ENCODE data around the gene SHROOM3.

Gene SHROOM3

GRCh38 chr4:76756416-76756815, 321.4 kb downstream of the SHROOM3 start:
- DNase-seq: no peak

- no peak for DNase-seq
Observed at GRCh38 chr4:76757418-76757939, 322.4 kb downstream of the SHROOM3 start.

GRCh38 chr4:76758290-76758882, 323.4 kb downstream of the SHROOM3 start:
- DNase-seq: no peak

- peak; percentile 36 for DNase-seq
Observed at GRCh38 chr4:76758996-76759395, 324.0 kb downstream of the SHROOM3 start.

- no peak for DNase-seq
Observed at GRCh38 chr4:76760193-76760592, 325.2 kb downstream of the SHROOM3 start.

GRCh38 chr4:76762137-76763130, 327.4 kb downstream of the SHROOM3 start:
- no peak for DNase-seq

GRCh38 chr4:76764251-76764650, 329.2 kb downstream of the SHROOM3 start:
- DNase-seq: no peak

- DNase-seq: peak; percentile 26
Observed at GRCh38 chr4:76765473-76766183, 330.6 kb downstream of the SHROOM3 start.

- no peak for DNase-seq
Observed at GRCh38 chr4:76767983-76768382, 333.0 kb downstream of the SHROOM3 start.

GRCh38 chr4:76772498-76773106, 337.6 kb downstream of the SHROOM3 start:
- no peak for DNase-seq

GRCh38 chr4:76773766-76774165, 338.7 kb downstream of the SHROOM3 start:
- DNase-seq: no peak

GRCh38 chr4:76779740-76780459, 344.9 kb downstream of the SHROOM3 start:
- no peak for DNase-seq

GRCh38 chr4:76780781-76781697, 346.0 kb downstream of the SHROOM3 start:
- no peak for DNase-seq

- no peak for DNase-seq
Observed at GRCh38 chr4:76781698-76782595, 346.9 kb downstream of the SHROOM3 start.

GRCh38 chr4:76782837-76783236, 347.8 kb downstream of the SHROOM3 start:
- no peak for DNase-seq

- DNase-seq: no peak
Observed at GRCh38 chr4:76783836-76784235, 348.8 kb downstream of the SHROOM3 start.

- DNase-seq: no peak
Observed at GRCh38 chr4:76784237-76784636, 349.2 kb downstream of the SHROOM3 start.

- DNase-seq: no peak
Observed at GRCh38 chr4:76787898-76788297, 352.9 kb downstream of the SHROOM3 start.

- no peak for DNase-seq
Observed at GRCh38 chr4:76790377-76790776, 355.3 kb downstream of the SHROOM3 start.

- DNase-seq: no peak
Observed at GRCh38 chr4:76791479-76791878, 356.4 kb downstream of the SHROOM3 start.

Measured in activated CD4-positive, alpha-beta T cell treated with anti-CD3 and anti-CD28 coated beads, Interleukin-2, Interleukin-6, amounts not matched to agents 100 ng/mL and 50 ng/mL, durations not matched to agents 16 hours and 8 hours (primary cell).